Mesothelial cell of epicardium (in vitro differentiated cells): ENCODE results near the gene CRYBB1. TPM values are rescaled to one million over a fixed set of nuclear protein-coding genes. Genes with fewer than 3 reads are reported as not detected.

ENCODE experiments used
- DNase-seq, 2 experiments: peaks; one replicate each; pipeline ENCODE4 v3.0.0; 2021; ENCODE audit warnings: low spot score in 2 of 2; ENCODE audit not compliant: unreplicated experiment in 2 of 2
- H3K27ac Mint-ChIP-seq: 2 replicates; pipeline ENCODE4 v1.8.0; 2021; ENCODE audit warnings: mixed read lengths
- H3K27me3 Mint-ChIP-seq: 2 replicates; pipeline ENCODE4 v1.8.0; 2021; ENCODE audit warnings: low read depth, mixed read lengths
- H3K36me3 Mint-ChIP-seq: 2 replicates; pipeline ENCODE4 v1.8.0; 2021; ENCODE audit warnings: mixed read lengths
- H3K4me1 Mint-ChIP-seq: 2 replicates; pipeline ENCODE4 v1.8.0; 2021; ENCODE audit warnings: mixed read lengths
- H3K4me3 Mint-ChIP-seq: 2 replicates; pipeline ENCODE4 v1.8.0; 2021; ENCODE audit warnings: mild to moderate bottlenecking, moderate library complexity, mixed read lengths
- H3K9me3 Mint-ChIP-seq: 2 replicates; pipeline ENCODE4 v1.8.0; 2021; ENCODE audit warnings: mixed read lengths
- CTCF ChIP-seq: fragments of 200-600 bp; sonication (generic); IDR thresholded peaks from one replicate; pipeline ENCODE4 v1.5.0; 2021; ENCODE audit warnings: antibody characterized with exemption; ENCODE audit not compliant: unreplicated experiment
- total RNA-seq: library from RNA; stranded (reverse); gene quantifications from 3 replicates; pipeline ENCODE4 v1.2.1, GENCODE V29; 2021

Gene CRYBB1
- total RNA-seq, 1 donor from 2014 or later: not detected

GRCh38 chr22:26643418-26644100, 25.7 kb upstream of the CRYBB1 start:
- Mint-ChIP-seq H3K9me3 (no peaks in the 10 kb centered on the region), H3K27me3 (peaks cover 21% of the 10 kb centered on the region)
- TF ChIP-seq CTCF: no peak

GRCh38 chr22:26642465-26643417, 24.9 kb upstream of the CRYBB1 start:
- H3K27ac Mint-ChIP-seq: peak overlapping the region; percentile 68
- DNase-seq: no peak
- H3K36me3 Mint-ChIP-seq: no peaks in the 10 kb centered on the region
- H3K4me1 Mint-ChIP-seq: peaks cover 56% of the 10 kb centered on the region
- no peak for TF ChIP-seq CTCF
- no peak overlapping the region for H3K4me3 Mint-ChIP-seq
- H3K27me3 Mint-ChIP-seq: peaks cover 13% of the 10 kb centered on the region
- no peaks in the 10 kb centered on the region for H3K9me3 Mint-ChIP-seq

More at GRCh38 chr22:26643418-26644100, 25.7 kb upstream of the CRYBB1 start:
- Mint-ChIP-seq H3K27ac (no peak overlapping the region), H3K4me1 (peaks cover 64% of the 10 kb centered on the region), H3K4me3 (no peak overlapping the region), H3K36me3 (no peaks in the 10 kb centered on the region)
- no peak for DNase-seq

- H3K27ac Mint-ChIP-seq: no peak overlapping the region
- H3K27me3 Mint-ChIP-seq: peaks cover 2% of the 10 kb centered on the region
- TF ChIP-seq CTCF: no peak
Observed at GRCh38 chr22:26636296-26636695, 18.5 kb upstream of the CRYBB1 start.

GRCh38 chr22:26635117-26635516, 17.3 kb upstream of the CRYBB1 start:
- H3K27me3 Mint-ChIP-seq: peaks cover 2% of the 10 kb centered on the region
- H3K4me3 Mint-ChIP-seq: no peak overlapping the region

More at GRCh38 chr22:26636296-26636695, 18.5 kb upstream of the CRYBB1 start:
- Mint-ChIP-seq H3K4me3 (no peak overlapping the region), H3K4me1 (peaks cover 5% of the 10 kb centered on the region), H3K9me3 (no peaks in the 10 kb centered on the region), H3K36me3 (no peaks in the 10 kb centered on the region)
- DNase-seq: no peak

GRCh38 chr22:26634189-26634588, 16.4 kb upstream of the CRYBB1 start:
- H3K9me3 Mint-ChIP-seq: peaks cover 8% of the 10 kb centered on the region
- no peaks in the 10 kb centered on the region for H3K36me3 Mint-ChIP-seq
- DNase-seq: no peak
- no peak overlapping the region for H3K4me3 Mint-ChIP-seq
- peaks cover 3% of the 10 kb centered on the region for H3K4me1 Mint-ChIP-seq
- no peak for TF ChIP-seq CTCF
- no peak overlapping the region for H3K27ac Mint-ChIP-seq
- H3K27me3 Mint-ChIP-seq: peaks cover 2% of the 10 kb centered on the region

More at GRCh38 chr22:26635117-26635516, 17.3 kb upstream of the CRYBB1 start:
- no peak for DNase-seq
- no peak overlapping the region for H3K27ac Mint-ChIP-seq
- H3K9me3 Mint-ChIP-seq: peaks cover 8% of the 10 kb centered on the region
- TF ChIP-seq CTCF: no peak
- peaks cover 3% of the 10 kb centered on the region for H3K4me1 Mint-ChIP-seq
- no peaks in the 10 kb centered on the region for H3K36me3 Mint-ChIP-seq
